ENCODE measurements around the gene HDAC1.
"Not testable (repeated sequence)": the region's sequence is repeated elsewhere in the genome, so short reads cannot be mapped to it uniquely, and the experiment has no call there.

The HDAC1 gene

DNA sequence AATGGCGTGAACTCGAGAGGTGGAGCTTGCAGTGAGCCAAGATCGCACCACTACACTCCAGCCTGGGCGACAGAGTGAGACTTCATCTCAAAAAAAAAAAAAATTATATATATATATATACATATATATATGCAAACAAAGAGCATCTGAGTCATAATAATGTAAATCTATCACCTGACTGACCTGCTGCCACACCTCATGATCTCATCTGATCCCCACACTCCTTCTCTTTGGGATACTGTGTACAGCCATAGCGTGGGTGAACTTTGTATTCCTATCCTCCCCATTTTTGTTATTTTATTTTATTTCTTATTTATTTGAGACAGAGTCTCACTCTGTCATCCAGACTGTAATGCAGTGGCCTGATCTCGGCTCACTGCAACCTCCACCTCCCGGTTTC lies 2.6 kb upstream of the HDAC1 start:
- CTCF ChIA-PET: interaction anchor here (1.5 to 3.0 kb wide), 2 partner anchors 41 to 73 kb away, joined by 5 to 14 read pairs; no protein-coding TSS in a partner anchor
- Mint-ChIP-seq H3K27ac (no peak overlapping the region), H3K4me1 (peaks cover 35% of the 10 kb centered on the region), H3K9me3 (no peaks in the 10 kb centered on the region), H3K4me3 (no peak overlapping the region), H3K27me3 (peaks cover 9% of the 10 kb centered on the region), H3K36me3 (peaks cover 29% of the 10 kb centered on the region)
- no peak for DNase-seq

DNA sequence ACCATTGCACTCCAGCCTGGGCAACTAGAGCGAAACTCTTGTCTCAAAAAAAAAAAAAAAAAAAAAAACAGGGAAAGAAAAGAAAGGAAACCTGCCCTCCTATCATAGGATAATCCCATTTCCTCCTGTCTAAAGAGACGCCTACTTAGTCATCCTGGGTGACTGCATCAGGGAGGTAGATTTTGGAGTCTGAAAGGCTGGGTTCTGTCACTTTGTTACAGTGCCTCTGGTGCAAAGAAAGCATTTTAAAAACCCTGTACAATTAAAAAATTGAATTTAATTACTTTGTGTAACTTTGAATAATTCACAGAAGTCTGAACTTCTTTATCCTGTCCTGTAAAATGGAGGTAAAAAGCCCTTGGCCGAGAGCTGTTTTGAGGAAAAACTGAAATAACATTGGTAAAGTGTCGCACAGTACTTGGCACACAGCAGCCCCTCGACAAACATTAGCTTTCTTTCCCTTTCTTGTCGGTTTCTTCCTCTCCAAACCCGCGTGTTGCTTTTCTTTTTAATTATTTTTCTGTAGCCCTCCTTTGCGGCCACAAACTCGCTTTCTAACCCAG lies 657 bp upstream of the HDAC1 start:
- CTCF ChIA-PET: interaction anchor here (0.9 to 3.0 kb wide), 9 partner anchors 12 to 103 kb away, joined by 3 to 14 read pairs (median 4); partner anchors contain the start of gene BSDC1
- Mint-ChIP-seq H3K27me3 (peaks cover 9% of the 10 kb centered on the region), H3K9me3 (no peaks in the 10 kb centered on the region), H3K27ac (peak overlapping the region; percentile 95), H3K36me3 (peaks cover 24% of the 10 kb centered on the region), H3K4me3 (peak overlapping the region; percentile 100), H3K4me1 (peaks cover 51% of the 10 kb centered on the region)
- DNase-seq: no peak

DNA sequence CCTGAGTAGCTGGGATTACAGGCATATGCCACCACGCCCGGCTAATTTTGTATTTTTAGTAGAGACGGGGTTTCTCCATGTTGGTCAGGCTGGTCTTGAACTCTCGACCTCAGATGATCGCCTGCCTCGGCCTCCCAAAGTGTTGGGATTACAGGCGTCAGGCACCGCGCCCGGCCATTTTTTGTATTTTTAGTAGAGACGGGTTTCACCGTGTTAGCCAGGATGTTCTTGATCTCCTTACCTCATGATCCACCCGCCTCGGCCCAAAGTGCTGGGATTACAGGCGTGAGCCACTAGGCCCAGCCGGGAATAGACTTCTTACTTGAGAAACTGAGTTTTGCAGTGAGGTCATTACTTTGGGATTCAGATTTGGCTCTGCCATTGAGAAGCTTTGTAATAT lies 6.3 kb downstream of the HDAC1 start:
- H3K9me3 Mint-ChIP-seq, DNase-seq, H3K4me3 Mint-ChIP-seq, H3K27ac Mint-ChIP-seq, CTCF ChIA-PET, H3K27me3 Mint-ChIP-seq: not testable (repeated sequence)
- peaks cover 61% of the 10 kb centered on the region for H3K4me1 Mint-ChIP-seq
- H3K36me3 Mint-ChIP-seq: peaks cover 39% of the 10 kb centered on the region

DNA sequence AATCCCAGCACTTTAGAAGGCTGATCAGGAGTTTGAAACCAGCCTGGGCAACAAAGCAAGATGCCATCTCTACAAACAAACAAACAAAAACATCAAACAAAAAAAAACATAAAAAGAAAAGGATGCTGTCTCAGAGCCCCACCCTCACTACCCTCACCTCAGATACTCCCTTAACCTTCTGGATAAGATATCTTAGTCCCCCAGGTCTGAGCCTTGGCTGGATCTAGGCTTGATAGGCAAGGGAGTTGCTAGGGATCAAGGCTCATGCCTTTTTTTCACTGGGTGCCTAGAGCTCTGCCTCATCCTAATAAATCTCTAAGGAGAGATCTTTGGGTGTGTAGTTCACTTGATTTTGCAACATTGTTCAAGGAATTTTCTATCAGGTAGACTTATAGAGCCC lies 7.4 kb downstream of the HDAC1 start:
- Mint-ChIP-seq H3K4me1 (peaks cover 57% of the 10 kb centered on the region), H3K36me3 (peaks cover 49% of the 10 kb centered on the region), H3K27ac (peak overlapping the region; percentile 55), H3K4me3 (no peak overlapping the region), H3K9me3 (no peaks in the 10 kb centered on the region), H3K27me3 (no peaks in the 10 kb centered on the region)
- DNase-seq: no peak
- CTCF ChIA-PET: no interaction called here

DNA sequence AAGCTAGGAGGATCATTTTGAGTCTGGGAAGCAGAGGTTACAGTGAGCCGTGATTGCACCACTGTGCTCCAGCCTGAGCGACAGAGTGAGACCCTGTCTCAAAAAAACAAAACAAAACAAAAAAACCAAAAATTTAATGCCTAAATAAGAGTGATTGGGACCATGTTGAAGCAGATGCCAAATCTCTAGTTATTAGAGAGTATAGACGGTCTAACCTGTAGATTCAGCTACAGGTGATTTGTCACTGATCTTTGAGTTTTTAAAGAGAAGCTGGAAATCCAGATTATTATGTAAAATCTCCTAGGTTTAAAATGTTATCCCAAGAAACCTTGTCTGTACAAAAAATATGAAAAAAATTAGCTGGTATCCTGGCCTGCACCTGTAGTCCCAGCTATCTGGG lies 11.5 kb downstream of the HDAC1 start:
- Mint-ChIP-seq H3K4me1 (peaks cover 46% of the 10 kb centered on the region), H3K36me3 (peaks cover 51% of the 10 kb centered on the region), H3K27me3 (no peaks in the 10 kb centered on the region), H3K9me3 (peaks cover 2% of the 10 kb centered on the region), H3K4me3 (no peak overlapping the region), H3K27ac (no peak overlapping the region)
- no peak for DNase-seq
- CTCF ChIA-PET: interaction anchor here (1.2 to 2.2 kb wide), 2 partner anchors 11 to 17 kb away, joined by 4 to 5 read pairs; partner anchors contain the start of gene HDAC1

GRCh38 chr1:32303997-32304622 lies 12.2 kb downstream of the HDAC1 start:
- Mint-ChIP-seq H3K27me3 (no peaks in the 10 kb centered on the region), H3K9me3 (peaks cover 2% of the 10 kb centered on the region), H3K27ac (peak overlapping the region; percentile 2), H3K4me1 (peaks cover 48% of the 10 kb centered on the region), H3K36me3 (peaks cover 56% of the 10 kb centered on the region), H3K4me3 (no peak overlapping the region)
- DNase-seq: no peak
- CTCF ChIA-PET: interaction anchor here (0.8 to 2.2 kb wide), 3 partner anchors 12 to 88 kb away, joined by 3 to 5 read pairs (median 4); partner anchors contain the start of gene HDAC1

- peaks cover 47% of the 10 kb centered on the region for H3K4me1 Mint-ChIP-seq
- no peak for DNase-seq
- peaks cover 56% of the 10 kb centered on the region for H3K36me3 Mint-ChIP-seq
- CTCF ChIA-PET: no interaction called here
- no peak overlapping the region for H3K27ac Mint-ChIP-seq
- peaks cover 2% of the 10 kb centered on the region for H3K9me3 Mint-ChIP-seq
- H3K4me3 Mint-ChIP-seq: no peak overlapping the region
- H3K27me3 Mint-ChIP-seq: no peaks in the 10 kb centered on the region
These were observed 13.4 kb downstream of the HDAC1 start for GRCh38 chr1:32305310-32305709.

GRCh38 chr1:32307324-32307723 lies 15.4 kb downstream of the HDAC1 start:
- DNase-seq: no peak
- no peaks in the 10 kb centered on the region for H3K27me3 Mint-ChIP-seq
- H3K4me1 Mint-ChIP-seq: peaks cover 56% of the 10 kb centered on the region
- H3K4me3 Mint-ChIP-seq: no peak overlapping the region
- peaks cover 50% of the 10 kb centered on the region for H3K36me3 Mint-ChIP-seq
- CTCF ChIA-PET: no interaction called here
- peaks cover 2% of the 10 kb centered on the region for H3K9me3 Mint-ChIP-seq
- peak overlapping the region; percentile 60 for H3K27ac Mint-ChIP-seq

GRCh38 chr1:32309960-32310359 lies 18.1 kb downstream of the HDAC1 start:
- CTCF ChIA-PET: no interaction called here
- Mint-ChIP-seq H3K9me3 (peaks cover 2% of the 10 kb centered on the region), H3K27ac (peak overlapping the region; percentile 19), H3K4me3 (no peak overlapping the region), H3K27me3 (no peaks in the 10 kb centered on the region), H3K36me3 (peaks cover 41% of the 10 kb centered on the region), H3K4me1 (peaks cover 57% of the 10 kb centered on the region)
- DNase-seq: no peak

- CTCF ChIA-PET: interaction anchor here (0.8 to 1.3 kb wide), 2 partner anchors 16 to 96 kb away, joined by 3 to 4 read pairs; no protein-coding TSS in a partner anchor
- Mint-ChIP-seq H3K27me3 (no peaks in the 10 kb centered on the region), H3K4me1 (peaks cover 56% of the 10 kb centered on the region), H3K4me3 (no peak overlapping the region), H3K36me3 (peaks cover 38% of the 10 kb centered on the region), H3K27ac (peak overlapping the region; percentile 9), H3K9me3 (no peaks in the 10 kb centered on the region)
- no peak for DNase-seq
These were observed 20.0 kb downstream of the HDAC1 start for GRCh38 chr1:32311709-32312393.

- no peaks in the 10 kb centered on the region for H3K27me3 Mint-ChIP-seq
- CTCF ChIA-PET: no interaction called here
- no peak overlapping the region for H3K27ac Mint-ChIP-seq
- no peak overlapping the region for H3K4me3 Mint-ChIP-seq
- no peaks in the 10 kb centered on the region for H3K9me3 Mint-ChIP-seq
- peaks cover 32% of the 10 kb centered on the region for H3K36me3 Mint-ChIP-seq
- H3K4me1 Mint-ChIP-seq: peaks cover 43% of the 10 kb centered on the region
- DNase-seq: no peak
These were observed 25.0 kb downstream of the HDAC1 start for GRCh38 chr1:32316903-32317277.

DNA sequence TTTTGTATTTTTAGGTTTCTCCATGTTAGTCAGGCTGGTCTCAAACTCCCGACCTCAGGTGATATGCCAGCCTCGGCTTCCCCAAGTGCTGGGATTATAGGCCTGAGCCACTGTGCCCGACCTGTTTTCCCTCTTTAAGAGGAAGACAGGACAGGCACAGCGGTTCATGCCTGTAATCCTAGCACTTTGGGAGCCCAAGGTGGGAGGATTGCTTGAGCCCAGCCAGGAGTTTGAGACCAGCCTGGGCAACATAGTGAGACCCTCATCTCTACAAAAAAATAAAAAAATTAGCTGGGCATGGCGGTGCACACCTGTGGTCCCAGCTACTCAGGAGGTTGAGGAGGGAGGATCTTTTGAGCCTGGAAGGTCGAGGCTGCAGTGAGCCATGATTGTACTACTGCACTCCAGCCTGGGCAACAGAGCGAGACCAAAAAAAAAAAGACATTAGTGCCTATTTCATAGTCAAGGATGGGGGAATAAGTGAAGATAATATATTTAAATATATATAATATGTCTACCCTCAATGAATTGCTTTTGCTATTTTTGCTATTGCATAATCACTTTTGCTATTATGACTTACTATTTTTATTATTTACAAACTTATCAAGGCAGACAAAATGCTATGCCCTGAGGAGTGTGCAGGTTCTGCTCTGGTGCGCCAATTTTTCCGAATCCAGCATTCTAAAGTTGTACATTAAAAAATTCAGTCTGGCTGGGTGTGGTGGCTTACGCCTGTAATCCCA lies 26.4 kb downstream of the HDAC1 start:
- H3K27ac Mint-ChIP-seq: peak overlapping the region; percentile 14
- CTCF ChIA-PET: interaction anchor here (1.1 kb wide), 1 partner anchor 9 kb away, joined by 3 read pairs; no protein-coding TSS in a partner anchor

DNA sequence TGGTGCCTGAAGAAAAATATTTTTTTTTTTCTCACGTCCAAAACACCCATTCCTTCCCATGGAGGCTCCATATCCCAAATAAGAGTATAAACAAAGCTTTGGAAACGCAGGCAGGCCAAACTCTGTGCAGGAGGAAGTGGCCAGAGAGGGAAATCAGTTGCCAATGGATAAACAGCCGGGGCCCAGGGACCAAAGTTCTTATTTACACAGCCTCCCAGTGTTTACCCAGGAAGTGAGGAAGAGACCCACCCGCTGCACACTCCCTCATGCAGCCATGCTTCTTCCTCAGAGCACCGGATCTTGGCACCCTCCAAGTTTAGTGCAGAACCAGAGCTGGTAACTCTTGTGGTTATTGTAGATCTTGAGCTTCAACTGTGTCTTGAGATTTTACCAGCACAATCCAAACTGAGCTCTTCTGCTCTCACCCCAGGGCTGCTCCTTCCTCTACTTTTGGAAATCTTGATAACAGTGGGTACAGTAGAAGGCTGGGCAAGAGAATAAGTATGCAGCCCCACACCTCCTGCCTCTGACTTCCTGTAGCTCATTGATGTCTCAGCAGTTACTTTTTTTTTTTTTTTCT lies 29.9 kb downstream of the HDAC1 start:
- H3K9me3 Mint-ChIP-seq: no peaks in the 10 kb centered on the region
- CTCF ChIA-PET: interaction anchor here (0.6 to 5.3 kb wide), 9 partner anchors 11 to 122 kb away, joined by 3 to 22 read pairs (median 5); partner anchors contain the start of genes FAM229A, MARCKSL1 and TSSK3
- DNase-seq: peak; percentile 60
- H3K36me3 Mint-ChIP-seq: peaks cover 50% of the 10 kb centered on the region
- H3K27me3 Mint-ChIP-seq: no peaks in the 10 kb centered on the region
- peak overlapping the region; percentile 63 for H3K4me3 Mint-ChIP-seq
- H3K27ac Mint-ChIP-seq: peak overlapping the region; percentile 95
- H3K4me1 Mint-ChIP-seq: peaks cover 59% of the 10 kb centered on the region

More for the DNA sequence above, 26.4 kb downstream of the HDAC1 start:
- H3K4me1 Mint-ChIP-seq: peaks cover 52% of the 10 kb centered on the region
- no peaks in the 10 kb centered on the region for H3K27me3 Mint-ChIP-seq
- no peak for DNase-seq
- H3K36me3 Mint-ChIP-seq: peaks cover 42% of the 10 kb centered on the region
- no peaks in the 10 kb centered on the region for H3K9me3 Mint-ChIP-seq
- no peak overlapping the region for H3K4me3 Mint-ChIP-seq

DNA sequence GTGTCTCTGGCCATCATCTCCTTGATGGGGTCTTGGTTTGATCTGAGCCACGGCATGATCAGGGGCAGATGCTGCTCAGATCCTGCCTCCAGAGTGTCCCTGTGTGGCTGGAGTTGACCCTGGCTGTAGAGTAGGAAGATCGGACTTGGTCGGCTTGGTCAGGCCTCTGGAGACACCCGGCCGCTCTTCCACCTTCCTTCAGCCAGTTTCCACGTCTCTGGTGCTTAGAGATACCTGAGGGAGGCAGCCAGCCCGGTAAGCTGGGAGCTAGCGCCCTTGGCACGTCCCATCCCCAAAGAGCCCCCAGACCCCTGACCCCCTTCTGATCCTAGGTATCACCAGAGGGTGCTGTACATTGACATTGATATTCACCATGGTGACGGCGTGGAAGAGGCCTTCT lies 35.3 kb downstream of the HDAC1 start:
- Mint-ChIP-seq H3K27me3 (no peaks in the 10 kb centered on the region), H3K27ac (no peak overlapping the region), H3K9me3 (no peaks in the 10 kb centered on the region), H3K4me1 (peaks cover 26% of the 10 kb centered on the region), H3K36me3 (peaks cover 78% of the 10 kb centered on the region), H3K4me3 (no peak overlapping the region)
- DNase-seq: no peak
- CTCF ChIA-PET: no interaction called here

Measured in activated naive CD4-positive, alpha-beta T cell treated with anti-CD3 and anti-CD28 coated beads, Interleukin-2, amount 10 ng/mL, durations not matched to agents 7 days and 5 days (primary cell).